Right lobe of liver (tissue), 4 donors: ENCODE results near the gene MET.

Source experiments
- CTCF ChIP-seq, 4 donors: fragments of 200-600 bp in 3 of 4; fragments of 450-650 bp in 1 of 4; IDR thresholded peaks; one replicate each; pipeline versions ENCODE4 v1.5.1 to v1.8.0; 2016 to 2022; ENCODE audit warnings: antibody characterized with exemption in 4 of 4, mild to moderate bottlenecking in 2 of 4
- POLR2A ChIP-seq: fragments of 450-650 bp; IDR thresholded peaks from one replicate; pipeline ENCODE4 v1.6.1; 2017; ENCODE audit warnings: antibody characterized with exemption, mild to moderate bottlenecking
- donor health status: DM: no; HTN: no; CAD: no.
- donor health status: DM: no; HTN: no; CAD: no.
- donor health status: DM: no; HTN: yes; CAD: no.

DNA sequence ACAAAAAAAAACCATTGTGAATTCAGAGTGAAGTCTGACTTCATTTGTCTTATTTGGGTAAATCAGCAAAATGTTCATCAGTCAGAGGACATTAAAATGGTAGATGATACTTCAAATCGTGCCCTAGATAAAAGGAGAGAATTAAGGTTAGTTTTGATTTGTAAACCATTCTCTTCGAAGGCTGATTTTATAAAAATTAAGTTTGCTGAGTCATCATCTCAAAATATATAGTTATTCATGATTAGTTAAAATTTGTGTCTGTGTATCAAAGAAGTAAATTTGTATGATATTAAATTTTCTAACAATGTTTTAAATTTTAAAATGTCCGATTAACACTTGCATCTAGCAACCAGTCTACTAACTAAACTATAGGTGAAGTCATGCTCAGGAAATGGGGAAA, 35.3 kb downstream of the MET start:
- TF ChIP-seq CTCF (IDR thresholded peaks at IDR 0.05): no peak
- TF ChIP-seq POLR2A: no peak
